Hepatocyte (in vitro differentiated cells): ENCODE data around the gene LDLR.

Source experiments
- CTCF ChIP-seq: fragments of 200-600 bp; sonication (generic); IDR thresholded peaks from 2 replicates; pipeline ENCODE4 v1.5.1; 2016; ENCODE audit warnings: antibody characterized with exemption, mild to moderate bottlenecking; ENCODE audit not compliant: poor library complexity
- EZH2 ChIP-seq: fragments of 200-600 bp; sonication (generic); IDR thresholded peaks from 2 replicates; pipeline ENCODE4 v1.6.1; 2016; ENCODE audit warnings: antibody characterized with exemption, mild to moderate bottlenecking, borderline replicate concordance
- EZH2phosphoT487 ChIP-seq: fragments of 200-600 bp; sonication (generic); IDR thresholded peaks from one replicate; pipeline ENCODE4 v1.6.1; 2018; ENCODE audit warnings: antibody characterized with exemption, mild to moderate bottlenecking, low read depth, moderate library complexity; ENCODE audit not compliant: unreplicated experiment, severe bottlenecking

- TF ChIP-seq CTCF (no peak), EZH2phosphoT487 (no peak), EZH2 (no peak)
These were observed 90.5 kb downstream of the LDLR start for GRCh38 chr19:11179716-11180297.
